ENCODE results near the gene PARVB.

- TF ChIP-seq CTCF (IDR thresholded peaks at IDR 0.05 in 4 of 5, conservative IDR thresholded peaks at IDR 0.05 in 1 of 5), result no peak
- TF ChIP-seq POLR2A (IDR thresholded peaks at IDR 0.05), result no peak
Observed at GRCh38 chr22:43992331-43992821, 31.7 kb upstream of the PARVB start.

Data from gastrocnemius medialis (tissue), 4 donors.